Astrocyte (in vitro differentiated cells and primary cell): Measurements from ENCODE around the gene INTS4.
"Not testable (repeated sequence)": the region's sequence is repeated elsewhere in the genome, so short reads cannot be mapped to it uniquely, and the experiment has no call there.

Experiments used
- CTCF ChIP-seq: IDR thresholded peaks from 2 replicates; pipeline ENCODE4 v1.5.1; 2011; ENCODE audit warnings: low read depth, mild to moderate bottlenecking, inconsistent platforms, low read length, moderate library complexity; ENCODE audit not compliant: insufficient read depth
- EZH2 ChIP-seq: IDR thresholded peaks from 2 replicates; pipeline ENCODE4 v1.6.1; 2012; ENCODE audit warnings: mild to moderate bottlenecking, low read length, inconsistent platforms; ENCODE audit not compliant: insufficient read depth

- TF ChIP-seq CTCF, EZH2: not testable (repeated sequence)
Observed at GRCh38 chr11:77891703-77892102, 102.8 kb downstream of the INTS4 start.
